NCI-H1092 treated with DMSO at 0.1 percent for 48 hours (cell line): Measurements from ENCODE around the gene SUSD4.

Experiments
- DNase-seq: peaks from one replicate; lab custom pipeline; 2025; lab: John Stamatoyannopoulos, UW

Gene SUSD4

DNA sequence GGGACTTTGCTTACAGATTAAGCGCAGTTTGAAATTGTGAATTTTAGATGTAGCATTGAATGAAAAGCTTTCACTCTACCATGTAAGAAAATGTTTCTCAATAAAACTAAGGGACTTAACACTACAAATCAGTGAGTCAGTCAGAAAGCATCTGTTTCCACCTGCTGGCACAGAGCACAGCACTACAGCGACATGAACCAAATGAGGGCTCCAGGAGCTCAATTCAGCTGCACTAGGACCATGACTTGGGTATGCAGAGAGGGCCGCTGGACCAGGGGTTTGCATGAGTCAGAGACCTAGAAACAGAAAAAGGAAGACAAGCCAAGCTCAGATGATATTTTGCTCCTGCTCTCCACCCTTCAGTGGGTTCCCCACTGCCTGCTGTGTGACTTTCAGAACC is 5.2 kb downstream of the SUSD4 start:
- DNase-seq = no peak

DNA sequence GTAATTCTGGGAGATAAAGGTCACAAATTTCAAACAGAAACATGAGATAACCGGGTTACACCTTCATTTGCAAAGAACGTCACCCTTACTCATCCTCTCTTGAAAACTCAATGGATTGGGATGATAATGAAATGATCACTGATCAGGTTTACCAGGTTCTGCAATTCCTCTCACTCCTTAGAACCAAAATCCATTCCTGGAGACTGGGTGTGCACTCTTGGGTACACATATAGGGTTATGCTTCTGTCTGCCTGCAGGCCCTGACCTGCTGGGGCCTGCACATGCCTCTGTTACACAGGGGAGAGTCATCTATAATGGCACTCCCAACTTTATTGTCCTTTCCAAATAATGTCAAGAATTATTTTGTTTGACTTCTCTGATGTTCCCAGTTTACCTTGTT is 8.3 kb downstream of the SUSD4 start:
- DNase-seq = no peak

DNA sequence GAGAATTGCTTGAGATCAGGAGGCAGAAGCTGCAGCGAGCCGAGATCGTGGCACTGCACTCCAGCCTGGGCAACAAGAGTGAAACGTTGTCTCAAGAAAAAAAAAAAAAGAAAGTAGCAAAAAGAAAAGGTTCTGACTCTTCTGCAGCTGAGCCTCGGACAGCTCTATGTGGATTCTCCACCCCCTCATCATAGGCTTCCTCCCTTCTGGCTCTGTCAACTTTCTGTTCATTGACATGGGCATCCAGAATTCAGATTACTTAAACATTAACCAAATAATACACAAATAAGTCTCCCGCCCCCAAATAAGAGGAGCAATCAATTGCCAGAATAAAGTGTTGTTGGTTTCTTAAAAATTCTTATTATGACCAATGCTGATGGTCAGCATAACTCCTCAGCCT is 10.0 kb downstream of the SUSD4 start:
- DNase-seq = no peak

DNA sequence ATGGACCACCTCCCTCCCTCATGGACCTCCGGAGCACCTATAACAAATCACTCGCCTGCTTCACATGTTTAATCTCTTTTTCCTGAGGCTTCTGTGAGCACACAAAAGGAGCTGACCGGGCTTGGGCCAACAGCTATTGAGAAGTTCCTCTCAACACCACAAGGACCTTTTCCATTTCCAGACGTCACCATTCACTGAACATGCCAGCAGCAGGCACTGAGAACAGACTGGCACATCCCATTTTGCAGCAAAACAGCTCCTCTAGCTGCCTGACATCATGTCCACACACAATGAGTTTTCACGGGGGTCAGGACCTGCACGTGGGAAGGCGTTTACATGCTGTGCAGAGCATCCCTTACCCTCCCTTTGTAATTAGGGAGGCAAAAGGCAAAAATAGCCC is 11.0 kb downstream of the SUSD4 start:
- DNase-seq = no peak

DNA sequence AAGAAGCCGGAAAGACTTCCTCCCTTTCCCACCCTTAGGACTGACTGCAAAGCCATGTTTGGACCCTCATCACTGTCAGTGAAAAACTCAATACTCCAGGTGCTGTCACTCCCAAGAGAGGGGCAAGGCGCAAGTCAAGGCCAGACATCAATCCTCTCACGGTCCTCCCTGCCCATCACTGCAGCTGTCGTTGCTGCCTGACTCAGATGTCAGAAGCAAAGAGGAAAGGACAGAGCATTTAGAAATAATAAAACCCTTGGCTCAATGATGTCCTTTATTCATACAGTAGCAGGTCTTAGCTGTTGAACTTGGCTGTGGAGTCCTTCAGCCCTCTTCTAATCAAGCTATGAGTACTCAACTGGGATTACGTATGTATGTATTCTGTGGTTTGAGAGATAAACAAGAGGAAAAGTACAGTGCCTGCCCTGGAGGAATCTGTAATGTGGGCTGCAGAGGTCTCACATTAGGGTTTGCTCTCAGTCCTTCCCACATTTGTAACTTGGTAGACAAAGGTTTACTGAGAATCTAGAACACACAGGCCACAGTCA is 13.5 kb downstream of the SUSD4 start:
- no peak for DNase-seq

DNA sequence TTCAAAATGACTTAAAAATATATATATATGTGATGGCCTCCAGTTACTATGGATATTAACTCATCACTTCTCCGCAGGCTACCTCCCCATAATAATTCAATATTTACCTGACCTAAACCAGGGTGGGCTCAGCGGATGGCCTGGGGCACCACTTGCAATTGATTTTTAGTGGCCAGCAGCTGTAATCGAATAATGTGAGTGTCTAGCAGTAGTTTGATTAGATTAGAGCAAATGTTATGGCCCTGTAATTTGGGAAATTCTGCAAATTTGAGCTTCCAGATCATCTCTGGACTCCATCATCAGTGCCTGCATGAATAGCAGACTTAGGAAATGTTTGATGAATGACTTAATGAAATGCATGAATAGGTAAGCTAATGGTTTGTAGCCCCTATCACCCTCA is 14.7 kb downstream of the SUSD4 start:
- no peak for DNase-seq

DNA sequence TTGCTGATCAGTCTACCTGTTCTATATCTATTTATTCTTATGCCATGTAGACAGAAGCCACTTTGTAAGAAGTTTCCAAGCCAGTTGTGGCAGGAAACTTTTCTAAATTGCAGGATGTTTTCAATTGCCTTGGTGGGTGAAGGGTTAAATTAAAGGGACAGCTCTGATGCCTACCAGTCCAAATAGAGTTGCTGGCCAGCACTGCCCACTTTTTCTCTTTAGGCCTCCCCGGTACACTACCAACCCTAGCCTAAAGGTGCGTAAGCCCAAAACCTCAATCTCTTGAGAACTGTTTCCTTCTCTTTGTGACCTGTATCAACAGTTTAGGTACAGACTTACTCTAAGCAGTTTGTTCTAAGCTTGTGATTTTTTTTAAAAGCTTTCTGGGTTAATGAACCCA is 15.5 kb downstream of the SUSD4 start:
- DNase-seq = no peak

DNA sequence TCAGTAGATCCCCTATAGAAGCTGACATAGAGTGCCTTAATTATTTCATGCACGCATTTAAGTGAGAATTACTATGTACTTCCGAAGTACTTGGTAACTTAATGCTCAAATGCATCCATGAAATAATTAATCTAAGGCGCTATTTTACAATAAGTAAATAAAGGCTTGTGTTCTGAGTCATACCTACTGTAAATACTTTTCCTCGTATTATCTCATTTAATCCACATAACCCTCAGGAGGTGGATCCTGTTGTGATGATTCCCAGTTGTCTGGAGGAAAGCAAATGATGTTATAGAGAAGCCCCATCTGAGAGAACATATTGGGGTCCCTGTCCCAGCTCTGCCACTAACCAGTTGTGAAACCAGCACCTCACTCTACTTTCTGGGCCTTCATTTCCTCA is 16.4 kb downstream of the SUSD4 start:
- no peak for DNase-seq

DNA sequence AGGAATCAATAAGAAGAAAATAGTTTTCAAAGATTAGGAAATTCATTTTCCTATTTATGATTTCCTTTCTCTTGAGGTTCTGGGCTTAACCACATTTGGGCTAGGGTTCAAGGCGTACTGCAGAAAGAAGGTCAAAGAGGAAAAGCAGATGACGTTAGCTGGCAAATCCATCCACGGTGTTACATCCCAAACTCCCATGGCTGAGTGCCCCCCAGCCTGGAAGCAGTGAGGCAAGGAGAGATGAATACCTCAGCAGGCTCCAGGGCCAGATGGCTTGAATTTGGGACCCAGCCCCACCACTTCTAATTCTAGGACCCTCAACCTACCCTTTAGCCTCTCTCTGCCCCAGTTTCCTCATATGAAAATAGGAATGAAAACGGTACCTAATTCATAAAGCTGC is 17.7 kb downstream of the SUSD4 start:
- no peak for DNase-seq

DNA sequence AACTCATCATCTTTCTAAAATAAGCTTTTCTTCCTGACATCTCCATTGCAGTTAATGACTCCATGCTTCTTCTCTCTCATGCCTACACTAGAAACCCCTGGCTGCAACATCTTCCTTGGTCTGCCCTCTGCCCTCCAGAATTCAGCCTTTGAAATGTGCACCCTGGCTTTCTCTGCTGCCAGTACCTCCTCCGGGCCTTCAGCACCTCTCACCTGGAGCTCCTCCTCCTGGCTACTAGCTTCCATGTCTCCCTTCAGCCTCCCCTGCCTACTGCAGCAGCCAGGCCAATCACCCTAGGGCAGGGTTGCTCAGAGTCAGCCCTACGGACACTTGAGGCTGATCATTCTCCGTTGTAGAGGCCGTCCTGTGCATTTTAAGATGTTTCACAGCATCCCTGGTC is 18.3 kb downstream of the SUSD4 start:
- DNase-seq = no peak

DNA sequence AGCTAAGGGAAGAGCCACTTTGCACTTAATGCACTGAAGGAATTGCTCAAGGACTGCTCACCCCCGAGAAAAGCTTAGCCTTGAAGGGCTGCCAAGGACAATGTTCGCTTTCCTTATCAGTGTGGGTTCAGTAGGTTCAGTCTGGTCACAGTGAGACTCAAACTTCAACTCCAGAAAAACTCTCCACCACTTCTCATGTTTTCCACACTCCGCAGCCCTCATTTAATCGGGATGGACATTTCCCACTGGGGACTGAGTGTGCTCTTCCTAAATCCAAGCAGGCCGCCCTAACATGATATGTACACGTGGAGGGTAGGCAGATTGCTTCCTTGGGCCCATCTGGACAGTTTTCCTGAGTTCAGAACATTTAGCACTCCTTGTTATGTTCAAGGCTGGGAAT is 19.5 kb downstream of the SUSD4 start:
- DNase-seq = no peak

DNA sequence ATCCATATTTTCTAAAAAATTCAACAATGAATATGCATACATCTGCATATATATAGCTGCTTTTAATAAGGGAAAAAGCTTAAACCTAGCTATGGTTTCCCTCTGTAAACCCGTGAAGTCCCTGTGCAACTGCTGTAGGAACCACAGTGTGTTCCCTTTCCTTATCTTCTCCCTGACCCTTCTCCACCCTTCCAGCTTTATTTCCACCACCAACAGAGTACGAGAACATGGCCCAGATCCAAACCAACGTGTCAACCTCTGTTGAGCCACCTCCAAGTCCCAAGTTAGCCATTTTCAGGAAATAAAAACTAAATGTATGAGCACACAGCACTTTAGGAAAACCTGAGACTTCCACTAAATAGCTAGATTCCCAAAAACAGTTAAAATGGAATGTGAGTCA is 20.3 kb downstream of the SUSD4 start:
- no peak for DNase-seq

DNA sequence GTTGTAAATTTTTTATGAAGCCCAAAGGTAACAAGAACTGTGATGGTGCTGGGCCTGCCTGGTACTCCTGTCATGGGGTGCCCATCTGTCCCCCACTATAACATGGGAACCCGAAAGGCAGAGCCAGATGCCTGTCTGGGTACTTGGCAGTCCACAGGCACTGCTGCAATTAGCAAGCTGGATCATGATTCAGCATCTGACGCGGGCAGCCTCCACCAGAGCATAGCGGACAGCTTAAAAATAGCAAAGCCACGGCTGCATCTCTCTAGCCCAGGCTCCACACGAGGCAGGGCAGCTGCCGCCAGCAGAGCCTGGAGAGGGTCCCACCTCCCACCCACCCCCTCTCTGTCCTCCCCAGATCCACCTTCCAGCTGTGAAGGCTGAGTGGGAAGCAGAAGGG is 22.9 kb downstream of the SUSD4 start:
- DNase-seq = peak; percentile 56

DNA sequence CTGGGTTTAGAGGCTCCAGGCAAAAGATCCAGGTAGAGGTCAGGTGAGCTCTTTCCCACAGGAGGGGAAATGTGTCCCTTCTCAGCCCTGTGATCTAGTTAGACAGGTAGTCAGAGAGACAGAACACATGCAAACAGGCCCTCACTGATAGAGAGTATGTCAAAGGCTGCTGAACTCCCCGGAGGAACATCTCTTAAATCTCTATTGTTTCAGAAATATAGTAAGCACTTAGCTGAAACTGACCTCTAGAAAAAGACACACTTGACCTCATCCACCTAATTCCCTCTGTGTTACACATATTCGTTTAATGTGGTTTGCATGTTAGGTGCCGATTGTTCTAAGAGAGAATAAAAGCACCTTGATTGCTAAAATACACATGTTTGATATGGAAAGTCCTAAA is 23.3 kb downstream of the SUSD4 start:
- no peak for DNase-seq

DNA sequence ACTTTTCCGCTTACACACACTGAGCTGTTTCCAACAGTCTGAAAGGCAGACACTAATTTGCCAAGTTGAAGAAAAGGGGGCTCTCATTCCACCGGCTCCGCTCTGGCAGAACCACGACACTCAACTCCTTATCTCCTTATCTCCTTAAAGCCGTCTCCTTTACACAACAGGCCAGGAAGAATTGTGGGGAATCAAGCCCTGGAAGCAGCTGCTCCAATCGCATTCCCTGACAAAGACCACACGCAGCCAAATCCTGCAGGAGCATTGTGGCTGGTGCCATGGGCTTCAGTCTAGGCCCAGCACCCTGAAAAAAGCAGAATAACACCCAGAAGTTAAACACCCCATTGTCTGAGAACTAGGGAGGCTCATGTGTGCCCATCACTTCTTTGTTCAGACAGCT is 24.1 kb downstream of the SUSD4 start:
- no peak for DNase-seq

DNA sequence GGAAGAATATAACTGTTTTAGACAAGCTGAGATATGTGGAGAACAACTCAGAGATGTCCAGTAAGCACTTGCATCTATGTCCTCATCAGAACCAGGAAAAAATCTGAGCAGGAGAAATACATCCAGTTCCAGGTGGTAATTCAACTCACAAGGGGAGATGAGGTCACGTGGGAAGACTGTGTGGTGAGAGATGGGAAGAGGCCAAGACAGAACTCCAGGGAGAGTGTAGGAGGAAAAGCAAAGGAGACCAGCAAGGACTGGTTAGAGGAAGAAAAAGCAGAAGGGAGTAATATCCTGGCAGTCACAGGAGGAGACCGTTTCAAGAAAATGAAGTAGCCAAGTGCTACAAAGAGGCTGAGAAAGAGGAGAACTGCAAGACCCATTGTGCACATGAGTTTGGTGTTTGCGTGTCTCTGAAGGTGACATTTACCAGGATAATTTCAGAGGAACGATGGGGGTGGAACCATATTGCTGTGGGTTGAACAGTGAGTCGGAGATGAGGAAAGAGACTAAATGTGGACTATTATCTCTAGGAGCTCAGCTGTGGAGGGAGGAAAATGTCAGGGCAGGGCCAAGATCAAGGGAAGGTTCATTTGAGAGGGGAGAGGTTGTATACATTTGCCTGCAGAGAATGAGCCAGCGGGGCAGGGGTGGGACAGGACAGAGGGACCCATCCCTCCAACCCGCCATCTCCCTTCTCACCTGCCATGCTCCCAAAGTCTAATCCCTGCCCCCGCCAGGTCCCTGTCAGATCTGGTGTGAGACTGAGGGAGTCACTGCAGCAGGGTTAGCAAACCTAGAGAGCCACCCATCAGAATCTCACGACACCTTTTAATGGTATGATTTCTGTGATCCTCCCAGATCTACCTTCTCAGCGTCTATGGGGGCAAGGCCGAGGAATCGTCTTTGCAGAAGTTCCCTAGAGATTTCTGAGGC is 24.9 kb downstream of the SUSD4 start:
- DNase-seq = no peak

DNA sequence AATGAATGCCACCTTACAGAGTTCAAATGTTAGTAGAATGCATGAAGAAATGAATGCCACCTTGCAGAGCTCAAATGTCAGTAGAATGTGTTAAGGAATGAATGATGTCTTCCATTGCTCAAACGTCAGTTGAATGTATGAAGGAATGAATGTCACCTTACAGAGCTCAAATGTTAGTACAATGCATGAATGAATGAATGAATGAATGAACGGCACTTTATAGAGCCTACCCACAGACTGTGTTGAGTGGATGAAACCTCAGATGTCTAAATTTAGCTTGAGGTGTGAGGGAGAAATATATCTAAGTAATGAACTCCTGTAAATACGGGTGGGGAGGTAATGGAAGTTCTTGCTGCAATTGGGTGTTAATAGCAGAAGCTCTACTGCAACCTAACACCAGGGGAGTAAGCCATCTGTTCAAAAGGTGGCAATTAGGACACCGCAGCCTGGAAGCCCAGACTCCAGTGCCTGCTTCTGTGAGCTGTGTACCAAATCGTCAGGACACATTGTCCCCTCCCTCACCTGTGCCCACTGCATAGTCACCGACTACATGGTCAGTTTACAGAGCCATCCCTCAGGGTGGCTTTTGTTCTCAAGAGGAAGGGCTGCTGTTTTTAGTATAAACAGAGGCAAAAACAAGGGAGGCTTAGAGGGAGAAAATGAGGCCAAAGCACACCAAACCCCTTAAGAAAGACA is 26.7 kb downstream of the SUSD4 start:
- DNase-seq = no peak

DNA sequence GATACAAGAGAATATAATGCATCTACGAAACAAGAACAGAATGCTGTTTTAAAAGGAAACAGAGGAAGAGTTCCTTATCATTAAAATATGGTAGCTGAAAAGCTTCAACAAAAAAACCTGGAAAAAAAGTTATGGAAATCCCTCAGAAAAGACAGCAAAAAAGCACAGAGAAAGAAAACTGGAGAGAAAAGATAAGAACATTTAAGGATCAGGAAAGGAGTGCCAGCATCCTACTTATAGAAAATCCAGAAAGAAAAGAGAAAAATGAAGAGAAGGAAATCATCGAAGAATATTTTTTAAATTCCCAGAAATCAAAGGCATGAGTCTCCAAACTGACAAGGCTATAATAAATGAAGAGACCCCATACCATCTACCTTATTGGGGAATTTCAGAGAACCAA is 29.8 kb downstream of the SUSD4 start:
- no peak for DNase-seq

DNA sequence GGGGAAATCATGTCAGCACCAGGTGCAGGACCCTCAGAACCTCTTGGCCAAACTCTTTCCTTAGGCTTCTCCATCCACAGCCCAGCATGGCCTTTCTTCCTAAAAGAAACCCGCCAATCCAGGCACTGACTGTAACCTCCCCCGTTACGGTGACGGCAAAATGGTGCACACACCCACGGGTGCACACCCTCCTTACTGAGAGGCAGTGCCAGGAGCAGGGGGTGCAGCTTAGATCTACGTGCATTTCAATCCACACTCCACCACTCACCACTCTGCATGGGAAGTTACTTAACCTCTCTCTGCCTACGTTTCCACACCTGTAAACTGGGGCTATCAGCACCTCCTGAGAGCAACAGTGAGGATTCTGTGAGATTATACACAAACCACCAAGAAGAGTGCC is 31.0 kb downstream of the SUSD4 start:
- no peak for DNase-seq

DNA sequence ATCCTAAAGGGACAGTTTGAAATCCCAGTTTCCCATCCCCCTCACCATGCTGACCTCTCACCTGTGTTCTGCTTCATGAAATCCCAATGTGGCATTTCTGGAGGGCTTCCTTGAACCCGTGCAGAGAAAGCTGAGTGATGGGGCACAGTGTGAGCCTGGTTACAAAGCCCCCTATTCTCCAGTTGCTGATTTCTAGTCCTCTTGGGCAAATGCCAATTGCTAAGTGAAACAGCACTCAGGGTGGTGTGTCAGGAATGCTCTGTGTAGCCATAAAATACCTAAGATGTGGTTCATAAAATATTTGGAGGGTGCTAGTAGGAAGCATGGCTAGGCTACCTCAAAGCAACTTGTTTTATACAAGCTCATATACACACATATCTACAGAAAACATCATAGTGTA is 32.0 kb downstream of the SUSD4 start:
- no peak for DNase-seq

DNA sequence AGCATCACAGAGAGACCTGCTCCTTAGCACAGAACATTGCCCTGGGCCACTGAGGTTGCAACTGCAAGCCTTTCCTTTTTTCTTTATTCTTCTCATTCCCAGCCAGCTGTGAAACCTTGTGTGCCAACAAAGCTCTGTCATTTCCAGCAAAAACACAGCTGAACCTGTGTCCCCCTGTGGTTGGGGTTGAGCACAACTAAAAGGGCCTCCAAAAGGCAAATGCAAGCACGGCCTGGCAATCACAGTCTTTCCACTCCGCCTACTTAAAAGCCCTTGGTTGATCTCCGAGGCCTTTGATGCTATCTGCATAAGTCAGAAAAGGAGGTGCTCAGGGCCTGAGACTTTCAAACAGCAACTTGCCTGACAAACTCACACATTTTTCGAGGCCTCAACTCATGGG is 32.7 kb downstream of the SUSD4 start:
- DNase-seq = no peak

DNA sequence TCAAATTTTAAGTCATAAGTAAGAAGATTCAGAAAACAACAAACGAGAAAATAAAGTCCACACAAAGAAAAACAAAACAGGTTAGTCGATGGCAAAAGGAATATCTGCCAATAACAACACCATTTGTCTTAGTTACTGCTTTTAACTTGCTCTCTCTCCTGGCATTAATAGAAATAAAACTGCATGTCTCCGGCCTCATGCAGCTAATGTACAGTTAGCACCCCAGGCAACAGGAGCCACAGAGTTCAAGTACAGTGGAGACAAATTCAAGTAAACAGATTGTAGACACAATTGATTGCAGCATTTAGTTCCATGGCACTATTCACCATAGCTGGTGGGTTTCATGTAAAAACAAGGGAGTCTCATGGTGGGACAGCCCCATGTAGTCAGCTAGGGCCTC is 33.5 kb downstream of the SUSD4 start:
- DNase-seq = no peak

DNA sequence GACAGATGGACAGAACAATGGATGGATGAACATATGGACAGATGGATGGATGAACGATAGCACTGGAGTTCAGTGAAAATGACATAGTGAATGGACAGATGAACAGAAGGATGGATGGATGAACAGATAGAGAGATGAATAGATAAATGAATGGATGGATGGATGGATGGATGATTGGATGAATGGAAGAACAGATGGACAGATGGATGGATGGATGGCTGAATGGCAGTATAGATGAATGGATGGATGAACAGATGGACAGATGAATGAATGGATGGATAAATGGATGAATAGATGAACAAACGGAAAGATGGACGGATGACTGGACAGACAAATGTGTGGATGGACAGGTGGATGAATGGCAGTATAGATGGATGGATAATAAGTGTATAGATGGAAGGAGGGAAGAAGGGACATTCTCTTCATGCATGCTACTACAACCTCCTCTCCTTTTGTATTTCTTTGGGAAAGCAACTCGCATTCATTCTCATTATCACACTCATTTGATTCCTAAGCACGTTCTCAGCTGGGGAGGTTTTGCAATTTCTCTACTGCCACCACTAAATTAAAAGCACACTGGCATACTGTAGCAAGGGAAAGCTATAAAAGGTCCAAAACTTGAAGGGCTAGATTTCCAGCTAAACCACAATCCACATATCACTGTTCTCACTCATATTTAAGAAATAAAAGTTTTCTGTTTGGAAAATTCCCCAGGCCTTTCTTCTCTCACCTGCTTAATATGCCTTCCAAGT is 34.1 kb downstream of the SUSD4 start:
- no peak for DNase-seq
